HG03196 (cell line): ENCODE measurements around the gene PTPRD.

Source experiments
- ATAC-seq: cut with Tn5 transposase; IDR thresholded peaks from one replicate; pipeline ENCODE4 v1.9.1; 2021; ENCODE audit not compliant: unreplicated experiment

PTPRD gene

DNA sequence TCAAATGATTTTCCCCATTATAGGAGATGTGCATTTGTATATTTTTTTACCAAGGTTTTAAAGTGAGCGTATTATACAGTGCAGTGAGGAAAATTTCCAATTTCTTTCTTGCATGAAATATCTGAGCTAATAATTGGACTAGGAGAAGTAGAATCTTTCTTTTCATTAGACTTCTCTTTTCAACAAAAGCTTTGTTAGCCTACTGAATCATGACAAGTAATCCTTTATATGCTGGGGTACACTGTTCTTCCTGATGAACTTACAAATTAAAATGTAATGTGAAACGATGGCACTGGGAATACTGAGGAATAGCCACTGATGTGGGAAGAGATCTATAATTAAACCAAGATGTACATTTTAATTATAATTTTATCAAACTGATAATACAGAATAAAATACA lies 829.6 kb downstream of the PTPRD start:
- no peak for ATAC-seq

DNA sequence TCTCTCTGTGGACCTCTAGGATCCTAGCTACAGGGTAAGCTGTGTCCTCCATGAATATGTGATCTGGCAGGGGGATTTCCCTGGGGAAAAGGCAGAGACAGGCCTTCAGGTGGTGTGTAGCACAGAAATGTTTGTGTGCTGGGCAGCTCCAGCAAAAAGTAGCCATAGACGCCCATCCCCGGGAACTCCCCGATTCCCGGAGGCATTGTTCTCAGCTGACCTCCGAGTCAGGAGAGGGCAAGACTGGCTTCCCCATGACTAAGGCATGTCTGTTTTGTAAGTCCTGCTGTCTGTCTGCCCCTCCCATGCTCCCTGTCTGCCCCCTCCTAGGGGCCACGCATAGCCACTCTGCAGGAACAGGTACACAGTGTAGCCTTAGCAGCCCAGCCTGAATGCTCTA lies 834.5 kb downstream of the PTPRD start:
- ATAC-seq, result no peak

DNA sequence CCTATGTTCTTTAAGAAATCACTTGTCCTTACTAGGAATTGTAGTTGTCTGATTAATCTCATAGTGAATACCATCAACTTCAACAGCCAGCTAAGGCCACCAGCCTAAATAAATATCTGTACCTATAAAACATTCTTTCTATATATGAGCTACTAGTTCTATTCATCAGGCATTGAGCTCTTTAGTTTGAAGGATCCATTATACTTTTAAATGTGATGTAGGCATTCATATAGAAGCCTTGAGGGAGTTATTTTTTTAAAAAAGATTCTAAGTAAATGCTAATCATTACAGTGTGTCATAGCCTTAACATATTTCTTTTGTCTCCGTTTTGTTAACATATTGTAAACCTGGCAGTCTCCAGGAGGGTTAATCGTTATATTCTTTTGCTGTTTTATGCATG lies 838.3 kb downstream of the PTPRD start:
- no peak for ATAC-seq

DNA sequence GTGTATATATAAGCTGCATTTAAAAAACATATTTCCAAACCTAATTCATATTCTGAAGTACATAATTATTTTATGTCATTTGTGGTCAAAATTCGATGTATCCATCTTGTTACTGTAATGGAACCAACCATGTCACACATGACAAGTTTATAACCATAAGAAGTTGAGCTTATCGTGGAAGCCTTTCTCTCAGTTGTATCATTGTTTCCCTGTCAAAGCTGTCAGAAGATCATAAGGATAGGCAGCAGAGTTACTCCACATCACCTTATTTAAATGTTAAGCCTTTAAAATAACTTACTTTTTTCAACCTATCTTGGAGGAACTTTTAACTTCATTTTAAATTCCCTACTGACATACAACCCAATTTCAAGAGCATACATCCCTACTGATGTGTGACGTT lies 841.5 kb downstream of the PTPRD start:
- ATAC-seq, result no peak

- ATAC-seq, result no peak
Observed at GRCh38 chr9:9764821-9765220, 848.0 kb downstream of the PTPRD start.

DNA sequence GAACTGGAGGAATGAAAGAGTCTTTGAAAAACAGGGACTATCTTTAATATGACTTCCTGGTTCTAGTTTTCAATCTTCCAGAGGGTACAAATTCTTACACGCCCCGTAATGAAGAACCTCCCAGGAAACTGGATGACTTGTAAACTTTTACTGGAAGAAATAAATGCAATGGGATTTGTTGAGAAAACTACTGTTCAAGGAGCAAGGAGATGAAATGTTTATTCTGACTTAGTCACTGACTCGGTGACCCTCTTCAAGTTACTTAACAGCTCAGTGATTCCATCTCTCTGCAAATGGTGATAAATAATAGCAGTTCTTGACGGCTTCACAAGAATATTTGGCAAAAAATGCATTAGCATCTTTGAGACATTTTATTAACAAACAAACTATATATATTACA lies 858.6 kb downstream of the PTPRD start:
- ATAC-seq, result no peak

DNA sequence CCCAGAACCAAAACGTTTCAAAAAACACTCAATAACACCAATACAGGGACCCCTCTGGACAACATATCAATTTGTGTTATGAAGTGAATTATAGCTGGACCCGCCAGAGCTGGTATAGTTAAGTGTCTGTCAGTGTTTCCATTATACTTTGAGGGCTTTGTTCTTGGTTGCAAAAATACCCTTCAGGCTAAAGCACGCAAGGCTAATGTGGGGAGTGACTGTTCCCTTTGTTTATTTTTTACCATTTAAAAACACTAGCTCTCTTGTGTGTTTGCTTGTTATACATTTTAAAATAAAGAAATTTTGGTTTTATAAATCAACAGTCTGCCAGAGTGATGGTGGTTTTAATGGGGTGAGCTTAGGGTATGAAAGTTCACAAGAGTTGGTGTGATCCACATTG lies 859.5 kb downstream of the PTPRD start:
- ATAC-seq, result no peak

DNA sequence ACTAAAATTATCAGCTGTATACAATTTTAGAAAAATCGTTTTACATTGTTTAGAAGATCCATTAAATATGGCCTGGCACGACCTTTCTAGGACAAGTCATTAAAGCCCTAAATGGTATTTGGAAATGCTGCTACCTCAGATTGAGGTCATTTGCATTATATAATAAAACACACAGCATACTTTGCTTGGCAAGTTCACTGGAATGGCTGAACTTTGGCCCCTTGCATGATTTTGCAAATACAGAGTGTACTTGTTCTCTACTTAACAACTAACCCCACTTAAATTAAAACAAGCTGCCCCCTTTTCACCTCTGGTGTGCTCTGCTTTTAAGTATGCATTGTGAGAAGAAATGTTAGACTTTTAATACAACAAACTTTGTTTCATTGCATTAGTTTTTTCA lies 860.1 kb downstream of the PTPRD start:
- no peak for ATAC-seq

- no peak for ATAC-seq
Observed at GRCh38 chr9:9751996-9752395, 860.8 kb downstream of the PTPRD start.

DNA sequence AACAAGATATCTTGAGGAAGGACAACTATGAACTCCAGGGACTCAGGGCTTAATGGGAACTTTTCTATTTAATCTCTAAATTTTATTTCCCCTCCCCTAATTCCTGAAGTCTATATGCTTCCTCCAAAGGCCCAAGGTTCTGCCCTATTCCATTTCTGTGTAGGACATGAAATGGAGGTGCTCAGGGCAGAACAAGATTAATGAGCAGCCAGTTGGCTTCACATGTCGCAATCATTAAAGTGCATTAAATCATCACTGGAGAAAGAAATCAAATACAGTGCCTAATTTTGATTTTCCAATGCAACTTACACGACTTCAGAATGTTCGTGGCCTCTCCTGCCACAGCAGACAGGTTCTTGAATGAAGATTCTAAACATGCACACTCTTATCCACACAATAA lies 862.1 kb downstream of the PTPRD start:
- no peak for ATAC-seq

- no peak for ATAC-seq
Observed at GRCh38 chr9:9749591-9749990, 863.2 kb downstream of the PTPRD start.

DNA sequence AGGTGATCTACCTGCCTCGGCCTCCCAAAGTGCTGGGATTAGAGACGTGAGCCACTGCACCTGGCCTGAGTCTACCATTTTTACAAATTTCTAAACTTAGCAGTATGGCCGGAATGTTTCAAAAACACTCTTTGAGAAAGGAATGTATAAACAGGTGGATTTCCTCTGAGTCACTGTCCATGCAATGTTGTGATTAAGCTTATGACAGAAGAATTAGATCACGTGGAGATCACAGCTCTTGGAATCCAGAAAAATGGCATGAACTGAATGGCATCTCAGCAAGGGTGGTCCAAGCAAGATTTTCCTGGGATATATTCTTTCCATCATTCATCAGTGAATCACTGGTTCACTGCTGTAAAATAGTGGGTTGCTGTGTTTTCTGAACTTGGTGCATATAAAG lies 865.0 kb downstream of the PTPRD start:
- ATAC-seq, result no peak

DNA sequence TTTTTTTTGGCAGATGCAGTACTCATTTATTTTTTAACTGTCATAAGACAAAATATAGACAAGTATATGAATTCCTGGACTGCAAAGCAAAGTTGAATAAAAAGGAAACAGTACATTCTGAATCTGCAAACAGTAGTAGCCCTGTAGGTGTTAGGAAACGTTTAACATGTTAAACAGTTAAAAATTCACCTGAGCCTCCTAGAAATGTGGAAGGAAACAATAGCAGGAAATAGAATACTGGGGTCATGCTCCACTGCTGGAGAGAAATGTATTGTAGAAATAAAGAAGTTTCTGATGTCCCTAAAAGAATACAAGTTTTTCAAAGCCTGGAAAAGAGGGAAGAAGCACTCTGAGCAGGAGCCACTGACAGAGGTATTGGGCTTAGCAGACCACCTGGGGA lies 866.0 kb downstream of the PTPRD start:
- ATAC-seq, result no peak

- no peak for ATAC-seq
Observed at GRCh38 chr9:9743822-9744221, 869.0 kb downstream of the PTPRD start.

DNA sequence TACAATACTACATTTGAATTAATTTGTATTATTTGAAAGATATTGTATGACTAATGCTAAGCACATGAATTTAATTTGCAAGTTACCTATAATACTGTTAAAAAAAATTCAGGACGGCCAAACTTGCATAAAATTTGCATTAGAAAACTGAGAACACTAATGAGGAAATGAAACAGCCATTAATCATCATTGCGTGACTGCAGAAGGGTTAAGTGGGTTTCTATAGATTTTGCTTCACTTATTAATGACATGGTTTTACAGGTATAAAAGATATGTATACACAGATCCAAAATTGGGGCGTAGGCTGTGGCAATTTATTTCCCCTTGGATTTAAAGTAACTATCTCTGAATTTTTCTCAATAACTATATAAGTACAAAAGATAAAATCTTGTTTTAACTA lies 882.6 kb downstream of the PTPRD start:
- no peak for ATAC-seq

- no peak for ATAC-seq
Observed at GRCh38 chr9:9729082-9729481, 883.7 kb downstream of the PTPRD start.

GRCh38 chr9:9719373-9720112 lies 893.3 kb downstream of the PTPRD start:
- no peak for ATAC-seq

GRCh38 chr9:9718691-9719090 lies 894.1 kb downstream of the PTPRD start:
- ATAC-seq, result no peak

- ATAC-seq, result no peak
Observed at GRCh38 chr9:9679433-9679832, 933.4 kb downstream of the PTPRD start.

- no peak for ATAC-seq
Observed at GRCh38 chr9:9674461-9674860, 938.3 kb downstream of the PTPRD start.

DNA sequence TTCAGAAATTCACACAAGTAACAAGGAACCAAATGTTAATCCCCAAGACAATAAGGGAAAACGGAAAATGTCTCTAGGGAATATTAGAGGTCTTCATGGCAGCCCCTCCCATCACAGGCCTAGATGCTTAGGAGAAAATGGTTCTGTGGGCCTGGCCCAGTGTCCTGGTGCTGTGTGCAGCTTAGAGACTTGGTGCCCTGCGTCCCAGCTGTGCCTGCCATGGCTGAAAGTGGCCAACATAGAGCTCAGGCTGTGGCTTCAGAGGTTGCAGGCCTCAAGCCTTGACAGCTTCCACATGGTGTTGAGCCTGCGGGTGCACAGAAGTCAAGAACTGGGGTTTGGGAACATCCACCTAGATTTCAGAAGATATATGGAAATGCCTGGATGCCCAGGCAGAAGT lies 942.3 kb downstream of the PTPRD start:
- ATAC-seq, result no peak

DNA sequence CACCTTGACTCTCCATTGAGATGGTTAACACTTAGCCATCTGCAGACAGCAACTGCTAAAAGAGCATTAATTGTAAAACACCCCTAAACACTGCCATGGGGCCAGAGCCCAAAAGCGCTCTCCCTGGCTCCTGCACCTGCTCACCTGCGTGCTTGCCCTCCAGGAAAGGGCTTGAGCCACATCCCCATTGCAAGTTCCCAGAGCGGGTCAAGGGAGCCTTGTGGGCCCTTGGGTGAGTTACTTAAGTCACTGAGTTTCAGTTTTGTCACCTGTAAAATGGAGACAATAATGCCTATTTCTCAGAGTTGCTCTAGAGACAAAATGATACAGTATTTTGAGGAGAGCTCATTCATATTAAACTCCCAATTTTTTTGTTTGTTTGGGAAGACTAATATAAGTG lies 967.8 kb downstream of the PTPRD start:
- ATAC-seq, result no peak

DNA sequence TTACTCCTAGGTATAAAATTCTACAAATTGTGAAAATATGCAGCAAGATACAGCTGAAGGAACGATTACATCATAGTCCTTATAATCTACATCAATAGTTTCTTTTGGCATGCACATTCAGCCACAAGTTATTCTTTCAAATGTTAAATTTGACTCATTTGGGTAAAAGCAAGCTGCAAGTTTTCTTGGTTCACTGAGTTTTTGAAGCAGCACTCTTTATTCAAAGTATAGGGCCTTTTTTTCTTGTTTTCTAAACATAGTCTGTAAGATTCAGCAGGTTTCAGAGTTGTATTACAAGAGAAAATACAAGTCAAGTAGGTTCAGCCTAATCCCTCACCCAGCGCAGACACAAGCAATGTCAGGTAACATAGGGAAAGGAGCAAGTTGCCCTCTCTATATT lies 981.5 kb downstream of the PTPRD start:
- ATAC-seq, result no peak
